Aorta (tissue), 5 donors: Measurements from ENCODE around the gene SRRM2. TPM values are rescaled to one million over a fixed set of nuclear protein-coding genes. Genes with fewer than 3 reads are reported as not detected.

Experiments
- ATAC-seq: fragments of 200-7000 bp; cut with Tn5 transposase; one replicate; pipeline ENCODE4 v1.9.1; 2022; ENCODE audit warnings: moderate library complexity; ENCODE audit not compliant: low FRiP score
- DNase-seq, 2 donors: peaks; one replicate each; pipeline ENCODE4 v3.0.0-alpha.2; 2020
- H3K27ac ChIP-seq, 2 donors: one replicate each; pipeline ENCODE4 v1.5.1; 2013; ENCODE audit warnings: low read length in 2 of 2, mild to moderate bottlenecking in 2 of 2, moderate library complexity in 2 of 2, control low read depth in 1 of 2, inconsistent platforms in 1 of 2, low read depth in 1 of 2
- H3K27me3 ChIP-seq, 2 donors: one replicate each; pipeline ENCODE4 v1.6.1; 2013; ENCODE audit warnings: control low read depth in 1 of 2, low read length in 1 of 2, mild to moderate bottlenecking in 1 of 2, moderate library complexity in 1 of 2; ENCODE audit not compliant: insufficient read depth in 2 of 2, control insufficient read depth in 1 of 2
- H3K36me3 ChIP-seq, 2 donors: one replicate each; pipeline ENCODE4 v1.6.1; 2013; ENCODE audit warnings: control low read depth in 1 of 2, low read length in 1 of 2, mild to moderate bottlenecking in 1 of 2; ENCODE audit not compliant: insufficient read depth in 2 of 2, control insufficient read depth in 1 of 2
- H3K4me1 ChIP-seq, 2 donors: one replicate each; pipeline ENCODE4 v1.6.1; 2013; ENCODE audit warnings: low read length in 2 of 2, control low read depth in 1 of 2, mild to moderate bottlenecking in 1 of 2, moderate library complexity in 1 of 2; ENCODE audit not compliant: insufficient read depth in 2 of 2, control insufficient read depth in 1 of 2
- H3K4me3 ChIP-seq, 2 donors: one replicate each; pipeline ENCODE4 v1.5.1; 2013; ENCODE audit warnings: low read length in 2 of 2, control low read depth in 1 of 2, mild to moderate bottlenecking in 1 of 2
- H3K9me3 ChIP-seq: one replicate; pipeline ENCODE4 v1.6.1; 2013; ENCODE audit warnings: mild to moderate bottlenecking, low read length; ENCODE audit not compliant: control insufficient read depth
- WGBS, 2 donors: extraction: QIAGEN DNeasy Blood & Tissue Kit; methylation state at CpG; one replicate each; pipeline ENCODE4 v1.1.7; 2013; 5-methylcytosine and 5-hydroxymethylcytosine counted together
- intact Hi-C, 2 donors: fragments of 100-400 bp; cut with DNase I; formaldehyde crosslinking; loops; one replicate each; pipeline versions ENCODE4 v1.14.2 to v1.15.0; 2022
- polyA plus RNA-seq, 2 donors: library from polyadenylated mRNA; stranded (reverse); fragments of 200-250 nt; gene quantifications; one replicate each; pipeline ENCODE4 v1.2.3, GENCODE V29; 2013
- total RNA-seq, 2 donors: library from RNA; stranded (reverse); fragmentation: NEBNext Ultra II Directional; extraction: Animal tissue kit (Norgen Biotek cat#: 25700); gene quantifications; one replicate each; pipeline ENCODE4 v1.2.1, GENCODE V29; 2021
- donor health status: healthy with polysubstance abuse.
- donor health status: Bipolar disorder and iron deficiency.
- donor health status: DM: no; HTN: no; CAD: no.
- donor health status: DM: no; HTN: no; CAD: no.
- donor health status: DM: yes; HTN: yes; CAD: no.

SRRM2 gene
- total and polyA plus RNA-seq, 4 donors = 194 to 946 (median 634) TPM

GRCh38 chr16:2769100-2769529 is 16.7 kb downstream of the SRRM2 start:
- Histone ChIP-seq H3K36me3 (peaks cover 9 to 29% of the 10 kb centered on the region in 2 donors), H3K27ac (no peak overlapping the region), H3K27me3 (no peaks in the 10 kb centered on the region), H3K9me3 (no peaks in the 10 kb centered on the region), H3K4me1 (no peaks in the 10 kb centered on the region), H3K4me3 (no peak overlapping the region)
- intact Hi-C loops = no loop called here
- no peak for ATAC-seq
- 81 to 85% methylated on average over 10 to 11 of the region's 11 CpGs for WGBS, 2 donors
- peak; percentile 46 to 62 for DNase-seq

DNA sequence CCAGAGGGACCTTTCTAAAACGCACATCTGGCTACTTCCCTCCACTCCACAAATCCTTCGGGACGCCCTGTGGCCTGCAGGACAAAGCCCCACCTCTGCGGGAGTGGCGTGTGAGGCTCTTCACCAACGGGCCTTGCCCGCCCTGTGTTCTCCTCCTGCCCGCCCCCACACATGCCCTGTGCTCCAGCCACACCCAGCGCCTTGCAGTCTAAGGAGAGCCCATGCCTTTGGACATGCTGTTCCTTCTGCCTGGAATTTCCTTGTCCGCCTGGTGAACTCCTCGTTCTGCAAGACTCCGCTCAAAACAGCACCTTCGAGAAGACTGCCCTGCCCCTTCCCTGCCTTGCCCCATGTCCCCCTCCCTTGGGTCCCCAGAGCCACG is 17.2 kb downstream of the SRRM2 start:
- intact Hi-C loops = no loop called here
- Histone ChIP-seq H3K4me1 (no peaks in the 10 kb centered on the region), H3K27ac (no peak overlapping the region), H3K36me3 (peaks cover 6 to 29% of the 10 kb centered on the region in 2 donors), H3K4me3 (no peak overlapping the region), H3K27me3 (no peaks in the 10 kb centered on the region), H3K9me3 (no peaks in the 10 kb centered on the region)
- peak; percentile 42 to 75 for DNase-seq
- WGBS, 2 donors = 68 to 69% methylated on average over 14 of the region's 14 CpGs
- no peak for ATAC-seq

DNA sequence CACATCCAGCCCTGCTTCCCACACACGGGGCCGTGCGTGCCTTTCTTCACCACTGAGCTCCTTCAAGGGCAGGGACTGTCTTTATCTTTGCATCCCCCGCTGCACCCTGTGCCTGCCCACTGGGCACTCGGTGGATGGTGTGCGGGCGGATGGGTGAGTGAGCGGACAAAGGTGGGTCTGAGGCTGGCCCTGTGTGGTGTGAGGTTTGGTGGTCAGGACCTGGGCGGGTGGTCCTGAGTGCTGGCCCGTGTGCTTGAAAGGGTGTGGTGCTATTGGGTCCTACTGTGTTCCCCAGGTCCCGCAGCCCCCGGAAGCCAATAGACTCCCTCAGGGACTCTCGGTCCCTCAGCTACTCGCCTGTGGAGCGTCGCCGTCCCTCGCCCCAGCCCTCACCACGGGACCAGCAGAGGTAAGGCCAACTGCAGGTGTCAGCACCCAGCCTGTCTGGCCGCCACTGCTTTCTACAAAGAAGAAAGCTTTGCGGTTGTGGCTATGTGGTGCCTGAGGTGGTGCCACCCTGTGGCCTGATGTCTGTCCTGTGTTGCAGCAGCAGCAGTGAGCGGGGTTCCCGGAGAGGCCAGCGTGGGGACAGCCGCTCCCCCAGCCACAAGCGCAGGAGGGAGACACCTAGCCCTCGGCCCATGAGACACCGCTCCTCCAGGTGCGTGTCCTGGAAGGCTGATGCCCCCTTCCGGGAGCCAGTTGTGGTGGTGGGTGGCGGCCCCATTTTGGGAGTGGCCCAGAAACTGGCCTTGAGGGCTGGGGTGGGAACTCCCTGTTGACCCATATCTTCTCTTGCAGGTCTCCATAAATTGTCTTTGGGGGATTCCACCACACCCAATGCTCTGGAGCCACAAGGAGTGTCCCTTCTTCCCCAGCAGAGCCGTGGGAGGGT is 17.9 kb downstream of the SRRM2 start:
- 77 to 79% methylated on average over 32 of the region's 32 CpGs for WGBS, 2 donors
- no peaks in the 10 kb centered on the region for H3K4me1 ChIP-seq
- no peak overlapping the region for H3K27ac ChIP-seq
- H3K27me3 ChIP-seq = no peaks in the 10 kb centered on the region
- H3K4me3 ChIP-seq = no peak overlapping the region
- peaks cover 6 to 28% of the 10 kb centered on the region in 2 donors for H3K36me3 ChIP-seq
- intact Hi-C loops = no loop called here
- ATAC-seq (no peak), DNase-seq (peak; percentile 39 to 68)
- no peaks in the 10 kb centered on the region for H3K9me3 ChIP-seq

- H3K9me3 ChIP-seq = no peaks in the 10 kb centered on the region
- H3K4me3 ChIP-seq = no peak overlapping the region
- no peaks in the 10 kb centered on the region for H3K4me1 ChIP-seq
- peaks cover 6 to 25% of the 10 kb centered on the region in 2 donors for H3K36me3 ChIP-seq
- DNase-seq (peak; percentile 34 to 75), ATAC-seq (no peak)
- intact Hi-C loops = no loop called here
- H3K27me3 ChIP-seq = no peaks in the 10 kb centered on the region
- H3K27ac ChIP-seq = no peak overlapping the region
- 69 to 70% methylated on average over 18 of the region's 18 CpGs for WGBS, 2 donors
Observed at GRCh38 chr16:2771496-2772402, 19.3 kb downstream of the SRRM2 start.

DNA sequence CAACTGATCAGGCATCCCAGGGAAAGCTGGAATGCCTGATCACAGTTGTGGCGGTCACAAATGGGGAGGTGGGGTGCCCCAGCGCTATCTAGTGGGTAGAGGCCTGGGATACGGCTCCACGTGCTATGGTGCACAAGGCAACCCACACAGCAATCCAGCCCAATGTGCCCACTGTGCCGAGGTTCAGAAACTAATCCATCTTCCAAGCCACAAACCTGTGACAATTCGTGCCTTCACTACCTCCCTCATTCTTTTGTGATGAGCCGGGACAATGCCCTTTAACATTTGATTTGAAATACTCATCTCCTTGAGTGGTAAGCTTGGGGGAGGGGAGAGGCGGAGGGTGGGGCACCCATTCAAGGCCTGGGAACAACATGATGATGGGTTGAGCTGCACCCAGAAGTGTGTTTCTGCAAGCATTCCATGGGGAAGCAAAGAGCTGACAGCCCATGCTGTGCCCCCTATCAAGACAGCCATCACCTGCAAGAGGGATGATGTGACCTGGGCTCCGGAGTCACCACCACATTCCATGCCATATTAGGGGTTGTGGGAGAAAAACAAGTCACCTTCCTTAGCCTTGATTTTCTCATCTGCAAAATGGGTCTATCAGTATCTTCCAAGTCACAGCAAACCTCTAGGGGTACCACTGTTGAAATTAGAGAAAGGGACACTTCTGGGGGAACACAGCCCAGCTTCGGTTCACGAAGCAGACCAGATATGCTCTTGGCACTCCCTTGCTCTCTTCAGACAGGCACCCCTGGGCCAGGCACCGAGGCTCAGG is 20.9 kb downstream of the SRRM2 start:
- no peaks in the 10 kb centered on the region for H3K4me1 ChIP-seq
- WGBS, 2 donors = 74 to 78% methylated on average over 12 of the region's 12 CpGs
- peak; percentile 18 to 28 for DNase-seq
- ATAC-seq = no peak
- H3K9me3 ChIP-seq = no peaks in the 10 kb centered on the region
- H3K27ac ChIP-seq = no peak overlapping the region
- no peaks in the 10 kb centered on the region for H3K27me3 ChIP-seq
- H3K36me3 ChIP-seq = peaks cover 0 to 19% of the 10 kb centered on the region in 2 donors
- intact Hi-C loops = no loop called here
- H3K4me3 ChIP-seq = no peak overlapping the region

GRCh38 chr16:2774161-2774891 is 21.9 kb downstream of the SRRM2 start:
- Histone ChIP-seq H3K27me3 (no peaks in the 10 kb centered on the region), H3K9me3 (no peaks in the 10 kb centered on the region), H3K4me3 (no peak overlapping the region), H3K4me1 (no peaks in the 10 kb centered on the region), H3K27ac (no peak overlapping the region), H3K36me3 (peaks cover 0 to 13% of the 10 kb centered on the region in 2 donors)
- DNase-seq (peak; percentile 25 to 65), ATAC-seq (no peak)
- intact Hi-C loops = no loop called here
- WGBS, 2 donors = 69 to 74% methylated on average over 7 of the region's 7 CpGs

GRCh38 chr16:2775131-2775716 is 22.8 kb downstream of the SRRM2 start:
- peak; percentile 26 to 30 for DNase-seq
- no peaks in the 10 kb centered on the region for H3K4me1 ChIP-seq
- ATAC-seq = no peak
- no peaks in the 10 kb centered on the region for H3K9me3 ChIP-seq
- WGBS, 2 donors = 75 to 76% methylated on average over 7 of the region's 7 CpGs
- intact Hi-C loops = no loop called here
- H3K27ac ChIP-seq = no peak overlapping the region
- peaks cover 0 to 5% of the 10 kb centered on the region in 2 donors for H3K36me3 ChIP-seq
- H3K27me3 ChIP-seq = no peaks in the 10 kb centered on the region
- H3K4me3 ChIP-seq = no peak overlapping the region
